ENCODE data around the gene MUC22.

GRCh38 chr6:31020057-31020456 lies 9.8 kb downstream of the MUC22 start:
- TF ChIP-seq POLR2A (IDR thresholded peaks at IDR 0.05; ENCODE audit: low read depth, low read length): no peak
- no peak for TF ChIP-seq TAF1 (IDR thresholded peaks at IDR 0.05; ENCODE audit: low read depth, low read length)
- TF ChIP-seq POU2F2 (IDR thresholded peaks at IDR 0.05; ENCODE audit: low read depth, low read length): no peak
- no peak for TF ChIP-seq POLR2AphosphoS5 (IDR thresholded peaks at IDR 0.05; ENCODE audit: low read depth, low read length)

All from GM12891 (cell line).